Measurements from ENCODE around the gene NIPBL. TPM values are rescaled to one million over a fixed set of nuclear protein-coding genes. Genes with fewer than 3 reads are reported as not detected.

The NIPBL gene
- total and polyA plus RNA-seq, 2 donors (not counting 1 experiment from before 2014, with no cell fraction given) = 30.8 to 34.2 TPM

- no peaks in the 10 kb centered on the region for H4K20me1 ChIP-seq (ENCODE audit: control insufficient read depth, extremely low read depth, insufficient read depth, low read length)
- H3K9ac ChIP-seq (ENCODE audit: insufficient read depth, low read length) = no peak overlapping the region
- TF ChIP-seq CTCF (conservative IDR thresholded peaks at IDR 0.05 in 1 of 2, IDR thresholded peaks at IDR 0.05 in 1 of 2; ENCODE audit: low read depth in 1 of 2, low read length in 2 of 2) (no peak), EZH2 (IDR thresholded peaks at IDR 0.05; ENCODE audit: low read length, missing control alignments) (no peak)
- no peaks in the 10 kb centered on the region for H3K79me2 ChIP-seq (ENCODE audit: control insufficient read depth, insufficient read depth, low read length)
- no peak overlapping the region for H3K27ac ChIP-seq (ENCODE audit: insufficient read depth, low read length)
- H3K4me3 ChIP-seq (replicated peaks in 1 of 4; ENCODE audit: control extremely low read depth in 1 of 4, insufficient read depth in 1 of 4, low read depth in 3 of 4, low read length in 4 of 4) = no peak overlapping the region
- no peak overlapping the region for H2AFZ ChIP-seq (ENCODE audit: low read length)
- DNase-seq (ENCODE audit: low read depth in 2 of 2) = no peak
- no peaks in the 10 kb centered on the region for H3K36me3 ChIP-seq (ENCODE audit: control insufficient read depth, insufficient read depth, low read length)
- no peaks in the 10 kb centered on the region for H3K27me3 ChIP-seq (ENCODE audit: control insufficient read depth, insufficient read depth, low read length)
- H3K9me3 ChIP-seq (ENCODE audit: control insufficient read depth, insufficient read depth, low read depth, low read length) = no peaks in the 10 kb centered on the region
- no peak overlapping the region for H3K4me2 ChIP-seq (ENCODE audit: extremely low read depth, insufficient read depth, low read length)
- no peaks in the 10 kb centered on the region for H3K4me1 ChIP-seq (ENCODE audit: control insufficient read depth, extremely low read depth, insufficient read depth, low read length)
Observed at GRCh38 chr5:36854402-36855140, 22.0 kb upstream of the NIPBL start.

GRCh38 chr5:36855141-36855495 lies 21.5 kb upstream of the NIPBL start:
- no peak for TF ChIP-seq CTCF (conservative IDR thresholded peaks at IDR 0.05 in 1 of 2, IDR thresholded peaks at IDR 0.05 in 1 of 2; ENCODE audit: low read depth in 1 of 2, low read length in 2 of 2)
- TF ChIP-seq EZH2 (IDR thresholded peaks at IDR 0.05; ENCODE audit: low read length, missing control alignments) = no peak
- H3K9ac ChIP-seq (ENCODE audit: insufficient read depth, low read length) = no peak overlapping the region
- DNase-seq (ENCODE audit: low read depth in 2 of 2) = no peak
- no peaks in the 10 kb centered on the region for H3K79me2 ChIP-seq (ENCODE audit: control insufficient read depth, insufficient read depth, low read length)
- no peak overlapping the region for H2AFZ ChIP-seq (ENCODE audit: low read length)
- no peaks in the 10 kb centered on the region for H3K36me3 ChIP-seq (ENCODE audit: control insufficient read depth, insufficient read depth, low read length)
- no peaks in the 10 kb centered on the region for H3K9me3 ChIP-seq (ENCODE audit: control insufficient read depth, insufficient read depth, low read depth, low read length)
- no peak overlapping the region for H3K4me3 ChIP-seq (replicated peaks in 1 of 4; ENCODE audit: control extremely low read depth in 1 of 4, insufficient read depth in 1 of 4, low read depth in 3 of 4, low read length in 4 of 4)
- no peaks in the 10 kb centered on the region for H3K27me3 ChIP-seq (ENCODE audit: control insufficient read depth, insufficient read depth, low read length)
- H3K4me1 ChIP-seq (ENCODE audit: control insufficient read depth, extremely low read depth, insufficient read depth, low read length) = no peaks in the 10 kb centered on the region
- H3K27ac ChIP-seq (ENCODE audit: insufficient read depth, low read length) = no peak overlapping the region
- no peak overlapping the region for H3K4me2 ChIP-seq (ENCODE audit: extremely low read depth, insufficient read depth, low read length)
- no peaks in the 10 kb centered on the region for H4K20me1 ChIP-seq (ENCODE audit: control insufficient read depth, extremely low read depth, insufficient read depth, low read length)

- Histone ChIP-seq H4K20me1 (ENCODE audit: control insufficient read depth, extremely low read depth, insufficient read depth, low read length) (no peaks in the 10 kb centered on the region), H2AFZ (ENCODE audit: low read length) (no peak overlapping the region), H3K27me3 (ENCODE audit: control insufficient read depth, insufficient read depth, low read length) (no peaks in the 10 kb centered on the region), H3K36me3 (ENCODE audit: control insufficient read depth, insufficient read depth, low read length) (no peaks in the 10 kb centered on the region), H3K27ac (ENCODE audit: insufficient read depth, low read length) (no peak overlapping the region), H3K4me3 (replicated peaks in 1 of 4; ENCODE audit: control extremely low read depth in 1 of 4, insufficient read depth in 1 of 4, low read depth in 3 of 4, low read length in 4 of 4) (no peak overlapping the region), H3K79me2 (ENCODE audit: control insufficient read depth, insufficient read depth, low read length) (no peaks in the 10 kb centered on the region), H3K4me1 (ENCODE audit: control insufficient read depth, extremely low read depth, insufficient read depth, low read length) (no peaks in the 10 kb centered on the region), H3K9me3 (ENCODE audit: control insufficient read depth, insufficient read depth, low read depth, low read length) (no peaks in the 10 kb centered on the region), H3K9ac (ENCODE audit: insufficient read depth, low read length) (no peak overlapping the region), H3K4me2 (ENCODE audit: extremely low read depth, insufficient read depth, low read length) (no peak overlapping the region)
- DNase-seq (ENCODE audit: low read depth in 2 of 2) = peak in 1 of 2 donors; percentile 36
- TF ChIP-seq CTCF (conservative IDR thresholded peaks at IDR 0.05 in 1 of 2, IDR thresholded peaks at IDR 0.05 in 1 of 2; ENCODE audit: low read depth in 1 of 2, low read length in 2 of 2) (no peak), EZH2 (IDR thresholded peaks at IDR 0.05; ENCODE audit: low read length, missing control alignments) (no peak)
Observed at GRCh38 chr5:36861871-36862270, 14.7 kb upstream of the NIPBL start.
